CD4-positive, alpha-beta T cell (primary cell): ENCODE results near the gene MLLT3. TPM values are rescaled to one million over a fixed set of nuclear protein-coding genes. Genes with fewer than 3 reads are reported as not detected.

Experiments used
- ATAC-seq: fragments of 200-7000 bp; cut with Tn5 transposase; one replicate; pipeline ENCODE4 v1.10.0; 2022; ENCODE audit warnings: mild to moderate bottlenecking; ENCODE audit not compliant: poor library complexity
- CTCF ChIA-PET: fragments of 350-600 bp; sonication (Branson Sonifier 250); formaldehyde crosslinking; loops from one replicate; lab custom pipeline; 2021; ENCODE audit warnings: antibody characterized with exemption, inconsistent platforms; lab: Charles Lee
- POLR2A ChIA-PET: fragments of 350-600 bp; sonication (Branson Sonifier 250); formaldehyde crosslinking; loops from one replicate; lab custom pipeline; 2021; ENCODE audit warnings: antibody characterized with exemption, inconsistent platforms; lab: Charles Lee
- DNase-seq, 14 experiments: peaks; one replicate each; pipeline ENCODE4 v3.0.0-alpha.2; 2013 to 2020; ENCODE audit warnings: mixed read lengths in 2 of 14
- H3K27ac ChIP-seq, 2 donors: one replicate each; pipeline versions ENCODE4 v1.5.1 to v1.7.0; 2013; ENCODE audit warnings: low read length in 2 of 2, low read depth in 1 of 2, mild to moderate bottlenecking in 1 of 2
- H3K27me3 ChIP-seq, 2 experiments: 1 replicate in 1 of 2; 2 replicates in 1 of 2; pipeline versions ENCODE4 v1.6.1 to v1.7.0; 2013; ENCODE audit warnings: low read length in 2 of 2, control low read depth in 1 of 2, mild to moderate bottlenecking in 1 of 2, moderate library complexity in 1 of 2; ENCODE audit not compliant: insufficient read depth in 2 of 2, control insufficient read depth in 1 of 2
- H3K36me3 ChIP-seq: one replicate; pipeline ENCODE4 v1.6.1; 2013; ENCODE audit warnings: low read length, control low read depth; ENCODE audit not compliant: insufficient read depth
- H3K4me1 ChIP-seq: one replicate; pipeline ENCODE4 v1.6.1; 2013; ENCODE audit warnings: low read length, control low read depth; ENCODE audit not compliant: insufficient read depth
- H3K4me3 ChIP-seq: one replicate; pipeline ENCODE4 v1.5.1; 2013; ENCODE audit warnings: mild to moderate bottlenecking, low read length, moderate library complexity
- H3K9me3 ChIP-seq, 2 experiments: 1 replicate in 1 of 2; 2 replicates in 1 of 2; pipeline versions ENCODE4 v1.6.1 to v1.7.0; 2013; ENCODE audit warnings: low read length in 2 of 2, mild to moderate bottlenecking in 2 of 2, control low read depth in 1 of 2, moderate library complexity in 1 of 2; ENCODE audit not compliant: control insufficient read depth in 1 of 2, insufficient read depth in 1 of 2
- H3K27ac Mint-ChIP-seq: one replicate; pipeline ENCODE4 v1.8.0; 2020; ENCODE audit warnings: mixed read lengths
- H3K27me3 Mint-ChIP-seq: one replicate; pipeline ENCODE4 v1.8.0; 2021; ENCODE audit warnings: mixed read lengths
- H3K36me3 Mint-ChIP-seq: one replicate; pipeline ENCODE4 v1.8.0; 2021; ENCODE audit warnings: low read depth, mixed read lengths
- H3K4me1 Mint-ChIP-seq: one replicate; pipeline ENCODE4 v1.8.0; 2021; ENCODE audit warnings: low read depth, mixed read lengths
- H3K4me3 Mint-ChIP-seq: one replicate; pipeline ENCODE4 v1.8.0; 2020; ENCODE audit warnings: mild to moderate bottlenecking, mixed read lengths
- H3K9me3 Mint-ChIP-seq: one replicate; pipeline ENCODE4 v1.8.0; 2020; ENCODE audit warnings: mixed read lengths
- intact Hi-C, 2 experiments: fragments of 100-400 bp; cut with DNase I in 1 of 2; cut with micrococcal nuclease in 1 of 2; formaldehyde crosslinking; loops; one replicate each; pipeline versions ENCODE4 v1.15.1 to v1.9.0; 2023 to 2025; cut with DNase I, micrococcal nuclease
- total RNA-seq, 174 experiments: library from RNA in 2 of 174; stranded (reverse) in 2 of 174; gene quantifications; one replicate each; pipeline ENCODE4 v1.2.3 and lab custom pipeline; 2021 to 2026
- TF ChIP-seq, protein P1 (sequence below): fragments of 200-600 bp; IDR thresholded peaks from one replicate; pipeline ENCODE4 v1.8.0; 2022; ENCODE audit warnings: antibody characterized with exemption, mild to moderate bottlenecking

The MLLT3 gene
- total RNA-seq, 2 experiments from 2014 or later, result 59.2 to 60.6 TPM

DNA sequence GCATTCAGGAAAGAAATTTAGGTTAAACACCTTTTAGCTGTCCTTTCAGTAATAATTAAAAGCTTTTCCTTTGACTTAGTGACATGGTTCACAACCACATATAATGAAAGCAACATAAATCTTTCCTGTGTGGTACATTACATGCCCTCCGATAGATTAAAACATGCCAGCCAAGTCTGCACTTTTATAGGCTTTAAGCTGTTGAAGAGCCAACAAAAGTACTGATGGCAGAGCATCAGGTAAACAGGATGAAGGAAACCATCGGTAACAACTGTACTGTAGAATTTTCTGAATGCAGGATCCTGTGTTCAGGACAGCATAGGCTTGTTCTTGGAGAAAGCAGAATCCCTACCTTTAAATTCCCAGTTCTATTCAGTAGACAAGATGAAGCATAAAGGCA is 226.6 kb downstream of the MLLT3 start:
- Histone ChIP-seq H3K4me3 (no peak overlapping the region), H3K9me3 (no peaks in the 10 kb centered on the region), H3K36me3 (no peaks in the 10 kb centered on the region), H3K27me3 (no peaks in the 10 kb centered on the region), H3K27ac (no peak overlapping the region), H3K4me1 (peaks cover 12% of the 10 kb centered on the region)
- intact Hi-C loops, result no loop called here
- peaks cover 34% of the 10 kb centered on the region for H3K36me3 Mint-ChIP-seq
- DNase-seq (no peak), ATAC-seq (peak; percentile 49)
- H3K9me3 Mint-ChIP-seq, result no peaks in the 10 kb centered on the region
- POLR2A ChIA-PET, result interaction anchor here (1.1 to 1.6 kb wide), 4 partner anchors 12 to 227 kb away, joined by 3 to 12 read pairs (median 4); partner anchors contain the start of gene MLLT3
- peak overlapping the region; percentile 31 for H3K4me3 Mint-ChIP-seq
- peaks cover 66% of the 10 kb centered on the region for H3K4me1 Mint-ChIP-seq
- TF ChIP-seq, protein P1, sequence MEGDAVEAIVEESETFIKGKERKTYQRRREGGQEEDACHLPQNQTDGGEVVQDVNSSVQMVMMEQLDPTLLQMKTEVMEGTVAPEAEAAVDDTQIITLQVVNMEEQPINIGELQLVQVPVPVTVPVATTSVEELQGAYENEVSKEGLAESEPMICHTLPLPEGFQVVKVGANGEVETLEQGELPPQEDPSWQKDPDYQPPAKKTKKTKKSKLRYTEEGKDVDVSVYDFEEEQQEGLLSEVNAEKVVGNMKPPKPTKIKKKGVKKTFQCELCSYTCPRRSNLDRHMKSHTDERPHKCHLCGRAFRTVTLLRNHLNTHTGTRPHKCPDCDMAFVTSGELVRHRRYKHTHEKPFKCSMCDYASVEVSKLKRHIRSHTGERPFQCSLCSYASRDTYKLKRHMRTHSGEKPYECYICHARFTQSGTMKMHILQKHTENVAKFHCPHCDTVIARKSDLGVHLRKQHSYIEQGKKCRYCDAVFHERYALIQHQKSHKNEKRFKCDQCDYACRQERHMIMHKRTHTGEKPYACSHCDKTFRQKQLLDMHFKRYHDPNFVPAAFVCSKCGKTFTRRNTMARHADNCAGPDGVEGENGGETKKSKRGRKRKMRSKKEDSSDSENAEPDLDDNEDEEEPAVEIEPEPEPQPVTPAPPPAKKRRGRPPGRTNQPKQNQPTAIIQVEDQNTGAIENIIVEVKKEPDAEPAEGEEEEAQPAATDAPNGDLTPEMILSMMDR, result no peak
- peak overlapping the region; percentile 25 for H3K27ac Mint-ChIP-seq
- CTCF ChIA-PET, result no interaction called here
- no peaks in the 10 kb centered on the region for H3K27me3 Mint-ChIP-seq

DNA sequence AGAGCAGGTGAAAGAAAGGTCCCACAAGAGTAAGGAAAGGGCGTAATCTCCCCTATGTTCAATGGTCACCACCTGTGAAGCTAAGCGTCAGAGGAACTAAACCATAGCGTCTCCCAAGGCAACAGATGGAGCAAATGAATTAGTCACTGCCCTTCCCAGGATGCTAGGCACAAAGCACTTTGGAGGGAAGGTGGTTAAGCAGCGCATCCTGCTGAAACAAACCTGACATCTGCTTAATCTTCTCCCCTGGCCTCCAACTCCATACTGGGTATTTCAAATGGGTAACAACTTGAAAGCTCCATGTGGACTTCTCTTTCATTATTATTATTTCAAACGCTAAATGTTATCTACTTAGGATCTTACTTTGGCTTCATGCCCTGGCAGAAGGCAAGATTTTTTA is 227.3 kb downstream of the MLLT3 start:
- H3K27ac ChIP-seq, result no peak overlapping the region
- TF ChIP-seq, protein P1, result no peak
- intact Hi-C loops, result no loop called here
- Mint-ChIP-seq H3K27me3 (no peaks in the 10 kb centered on the region), H3K27ac (peak overlapping the region; percentile 25), H3K4me1 (peaks cover 63% of the 10 kb centered on the region), H3K36me3 (peaks cover 39% of the 10 kb centered on the region), H3K9me3 (no peaks in the 10 kb centered on the region), H3K4me3 (no peak overlapping the region)
- no peak for ATAC-seq
- no peaks in the 10 kb centered on the region for H3K36me3 ChIP-seq
- ChIA-PET POLR2A (interaction anchor here (1.3 to 1.6 kb wide), 3 partner anchors 12 to 227 kb away, joined by 4 to 12 read pairs (median 5); partner anchors contain the start of gene MLLT3), CTCF (no interaction called here)
- H3K4me3 ChIP-seq, result no peak overlapping the region
- peaks cover 12% of the 10 kb centered on the region for H3K4me1 ChIP-seq
- DNase-seq, result no peak
- no peaks in the 10 kb centered on the region for H3K27me3 ChIP-seq
- no peaks in the 10 kb centered on the region for H3K9me3 ChIP-seq

DNA sequence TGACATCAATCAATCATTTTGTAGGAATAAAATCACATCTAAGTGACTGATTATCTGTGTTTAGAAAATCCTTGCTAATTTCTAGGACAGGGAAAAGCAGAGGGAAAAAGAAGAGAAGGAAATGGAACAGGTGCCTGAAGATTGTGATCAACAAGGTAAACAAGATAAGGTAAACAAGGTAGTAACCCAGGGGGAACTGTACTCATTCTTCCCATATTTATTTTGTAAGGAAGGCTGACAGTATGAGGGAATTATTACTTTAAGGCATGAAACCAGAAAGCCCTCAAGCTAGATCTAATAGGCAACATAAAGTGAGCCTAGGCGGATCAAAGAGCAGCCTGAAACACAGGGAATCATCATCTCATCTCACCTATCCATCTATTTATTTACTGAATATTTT is 231.1 kb downstream of the MLLT3 start:
- H3K27ac Mint-ChIP-seq, result no peak overlapping the region
- ChIA-PET CTCF (no interaction called here), POLR2A (no interaction called here)
- H3K36me3 ChIP-seq, result no peaks in the 10 kb centered on the region
- DNase-seq (no peak), ATAC-seq (no peak)
- TF ChIP-seq, protein P1, result no peak
- intact Hi-C loops, result no loop called here
- no peaks in the 10 kb centered on the region for H3K27me3 Mint-ChIP-seq
- H3K4me3 Mint-ChIP-seq, result no peak overlapping the region
- H3K36me3 Mint-ChIP-seq, result peaks cover 50% of the 10 kb centered on the region
- H3K4me3 ChIP-seq, result no peak overlapping the region
- no peaks in the 10 kb centered on the region for H3K27me3 ChIP-seq
- no peaks in the 10 kb centered on the region for H3K9me3 ChIP-seq
- peaks cover 3% of the 10 kb centered on the region for H3K4me1 ChIP-seq
- peaks cover 32% of the 10 kb centered on the region for H3K4me1 Mint-ChIP-seq
- no peaks in the 10 kb centered on the region for H3K9me3 Mint-ChIP-seq
- no peak overlapping the region for H3K27ac ChIP-seq
